Stomach (tissue), 9 donors: ENCODE measurements around the gene SLC16A6. TPM values are rescaled to one million over a fixed set of nuclear protein-coding genes. Genes with fewer than 3 reads are reported as not detected.
"Not testable (repeated sequence)": the region's sequence is repeated elsewhere in the genome, so short reads cannot be mapped to it uniquely, and the experiment has no call there.

ENCODE experiments used
- DNase-seq, 2 donors: peaks; one replicate each; pipeline versions ENCODE4 v3.0.0 to v3.0.0-alpha.2; 2013 to 2019
- H3K27ac ChIP-seq, 5 donors: fragments of 200-600 bp in 4 of 5; sonication (generic) in 4 of 5; one replicate each; pipeline ENCODE4 v1.5.1; 2013 to 2019; ENCODE audit warnings: mild to moderate bottlenecking in 1 of 5, moderate library complexity in 1 of 5
- H3K27me3 ChIP-seq, 3 donors: fragments of 200-600 bp; sonication (generic); one replicate each; pipeline ENCODE4 v1.5.1; 2017 to 2019; ENCODE audit warnings: mixed run types in 1 of 3
- H3K36me3 ChIP-seq, 4 donors: fragments of 200-600 bp; sonication (generic); 1 replicate in 3 of 4; 2 replicates in 1 of 4; pipeline ENCODE4 v1.5.1; 2016 to 2019
- H3K4me1 ChIP-seq, 4 donors: fragments of 200-600 bp; sonication (generic); one replicate each; pipeline ENCODE4 v1.5.1; 2016 to 2019
- H3K4me3 ChIP-seq, 4 donors: fragments of 200-600 bp; sonication (generic) in 3 of 4; one replicate each; pipeline ENCODE4 v1.5.1; 2016 to 2019; ENCODE audit warnings: mild to moderate bottlenecking in 1 of 4
- H3K9me3 ChIP-seq, 4 donors: fragments of 200-600 bp; sonication (generic); one replicate each; pipeline ENCODE4 v1.5.1; 2016 to 2019
- CTCF ChIP-seq, 7 experiments: fragments of 450-650 bp in 4 of 7; fragments of 200-600 bp in 3 of 7; sonication (generic) in 3 of 7; IDR thresholded peaks; one replicate each; pipeline ENCODE4 v1.5.1; 2016 to 2019; ENCODE audit warnings: antibody characterized with exemption in 7 of 7, control low read depth in 2 of 7, mild to moderate bottlenecking in 1 of 7
- EP300 ChIP-seq: sonication (generic); formaldehyde crosslinking; IDR thresholded peaks from one replicate; pipeline ENCODE4 v1.6.1; 2017; ENCODE audit warnings: antibody characterized with exemption
- POLR2A ChIP-seq, 4 donors: fragments of 450-650 bp; IDR thresholded peaks; one replicate each; pipeline ENCODE4 v1.6.1; 2016; ENCODE audit warnings: antibody characterized with exemption in 4 of 4, control low read depth in 2 of 4, mild to moderate bottlenecking in 1 of 4, moderate library complexity in 1 of 4
- POLR2AphosphoS5 ChIP-seq, 3 donors: sonication (generic); formaldehyde crosslinking; IDR thresholded peaks; one replicate each; pipeline ENCODE4 v1.6.1; 2016; ENCODE audit warnings: antibody characterized with exemption in 3 of 3
- WGBS, 5 donors: extraction: QIAGEN DNeasy Blood & Tissue Kit in 3 of 5; methylation state at CpG; one replicate each; pipeline versions ENCODE4 v1.1.5 to v1.1.7; 2013 to 2018; 5-methylcytosine and 5-hydroxymethylcytosine counted together
- intact Hi-C: fragments of 100-400 bp; cut with DNase I; formaldehyde crosslinking; loops from one replicate; pipeline ENCODE4 v1.15.1; 2023; ENCODE audit warnings: low total_unique reads
- polyA plus RNA-seq, 3 donors: library from polyadenylated mRNA; stranded (reverse); fragments of 200-250 nt; gene quantifications; one replicate each; pipeline ENCODE4 v1.2.3, GENCODE V29; 2013
- total RNA-seq, 5 donors: library from RNA; depleted of rRNA; stranded (reverse); fragments of >200 nt; gene quantifications; one replicate each; pipeline versions ENCODE4 v1.1.0 to v1.2.3, GENCODE V29; 2014 to 2016
- donor health status: healthy with polysubstance abuse.
- donor health status: Bipolar disorder and iron deficiency.
- donor health status: healthy.

SLC16A6 gene
- total and polyA plus RNA-seq, 8 donors: 0.37 to 0.92 (median 0.80) TPM; not detected in 5

GRCh38 chr17:68257934-68258333, 33.0 kb downstream of the SLC16A6 start:
- no peak overlapping the region for H3K4me3 ChIP-seq
- TF ChIP-seq POLR2AphosphoS5 (IDR thresholded peaks at IDR 0.05) (no peak), POLR2A (IDR thresholded peaks at IDR 0.05) (no peak), EP300 (no peak), CTCF (IDR thresholded peaks at IDR 0.05) (no peak)
- peaks cover 0 to 47% (median 23%) of the 10 kb centered on the region in 4 donors for H3K4me1 ChIP-seq
- H3K36me3 ChIP-seq: peaks cover 3 to 41% (median 37%) of the 10 kb centered on the region in 4 donors
- H3K27ac ChIP-seq: peak overlapping the region in 3 of 5 donors; percentile 57 to 81 (median 80)
- no peaks in the 10 kb centered on the region for H3K27me3 ChIP-seq
- no peak for DNase-seq
- intact Hi-C loops: no loop called here
- no peaks in the 10 kb centered on the region for H3K9me3 ChIP-seq

DNA sequence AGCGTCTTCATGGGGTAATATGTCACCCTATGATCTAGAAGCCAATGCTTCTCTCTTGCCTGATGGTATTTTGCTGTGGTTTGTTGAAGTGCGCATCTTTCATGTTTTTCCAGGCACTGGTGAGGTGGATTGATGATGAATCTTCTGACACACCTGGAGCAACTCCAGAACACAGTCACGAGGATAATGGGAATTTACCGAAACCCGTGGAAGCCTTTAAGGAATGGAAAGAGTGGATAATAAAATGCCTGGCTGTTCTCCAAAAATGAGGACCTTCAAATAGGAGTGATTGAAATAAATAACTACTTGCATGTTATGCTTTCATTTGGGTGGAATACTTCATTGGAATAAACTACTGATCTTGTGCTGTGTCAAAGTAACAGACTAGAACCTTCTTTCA, 34.2 kb downstream of the SLC16A6 start:
- intact Hi-C loops, H3K9me3 ChIP-seq, DNase-seq, H3K4me3 ChIP-seq, H3K27me3 ChIP-seq: not testable (repeated sequence)
- 78 to 84% (median 82%) methylated on average over 5 of the region's 5 CpGs for WGBS, 5 donors
- Histone ChIP-seq H3K4me1 (peaks cover 0 to 44% (median 20%) of the 10 kb centered on the region in 4 donors), H3K27ac (peak overlapping the region in 1 of 5 donors; percentile 4), H3K36me3 (peaks cover 3 to 54% (median 44%) of the 10 kb centered on the region in 4 donors)

DNA sequence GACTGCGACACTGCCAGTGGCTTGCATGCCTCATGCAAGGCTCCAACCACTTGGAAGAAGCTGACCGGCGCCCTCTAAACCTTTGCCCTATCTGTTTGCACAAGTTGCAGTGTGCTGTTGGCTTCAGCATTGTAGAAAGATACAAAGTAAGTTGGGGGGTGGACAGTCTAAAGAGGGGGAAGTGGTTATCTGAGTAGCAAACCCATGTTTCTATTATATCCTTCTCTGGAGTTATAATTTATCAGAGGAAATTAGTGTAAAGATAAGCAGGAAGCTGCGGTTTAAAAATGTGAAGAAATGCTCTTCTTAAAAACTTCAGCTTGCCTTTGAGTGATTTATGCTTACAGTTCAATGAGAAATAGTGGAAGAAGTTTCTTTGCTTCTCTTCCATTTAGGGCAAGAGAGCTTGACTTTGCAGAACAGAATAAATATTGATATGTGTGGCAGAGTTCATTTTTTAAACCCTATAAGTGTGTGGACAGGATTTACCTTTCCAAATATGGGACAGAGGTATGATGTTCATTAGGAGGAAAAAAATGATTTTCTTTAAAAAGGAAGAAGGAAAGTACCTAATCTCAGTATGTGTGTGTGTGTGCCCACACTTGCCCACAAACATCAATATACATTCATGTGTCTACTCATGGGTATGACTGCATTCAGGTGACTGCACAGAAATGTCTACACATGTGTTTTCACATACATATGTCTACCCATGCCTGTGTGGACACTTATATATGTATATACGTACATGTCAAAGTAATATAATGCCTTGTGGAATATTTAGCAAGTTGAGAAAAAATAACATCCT, 35.0 kb downstream of the SLC16A6 start:
- TF ChIP-seq POLR2A (IDR thresholded peaks at IDR 0.05) (no peak), CTCF (IDR thresholded peaks at IDR 0.05) (no peak), EP300 (no peak), POLR2AphosphoS5 (IDR thresholded peaks at IDR 0.05) (no peak)
- intact Hi-C loops: no loop called here
- Histone ChIP-seq H3K27ac (peak overlapping the region in 3 of 5 donors; percentile 24 to 56 (median 29)), H3K4me1 (peaks cover 0 to 44% (median 20%) of the 10 kb centered on the region in 4 donors), H3K36me3 (peaks cover 3 to 58% (median 51%) of the 10 kb centered on the region in 4 donors), H3K9me3 (no peaks in the 10 kb centered on the region), H3K4me3 (no peak overlapping the region), H3K27me3 (no peaks in the 10 kb centered on the region)
- DNase-seq: no peak
- WGBS, 5 donors: 39 to 60% (median 50%) methylated on average over 5 of the region's 5 CpGs

- WGBS, 5 donors: 81 to 90% (median 85%) methylated on average over 4 of the region's 4 CpGs
- peak overlapping the region in 3 of 5 donors; percentile 24 to 56 (median 29) for H3K27ac ChIP-seq
These were observed 35.8 kb downstream of the SLC16A6 start for GRCh38 chr17:68255151-68255550.

GRCh38 chr17:68253426-68253825, 37.5 kb downstream of the SLC16A6 start:
- intact Hi-C loops, H3K27me3 ChIP-seq, H3K9me3 ChIP-seq, H3K4me3 ChIP-seq, DNase-seq: not testable (repeated sequence)
- WGBS, 5 donors: 76 to 82% (median 77%) methylated on average over 7 of the region's 7 CpGs
- Histone ChIP-seq H3K27ac (peak overlapping the region in 3 of 5 donors; percentile 10 to 39 (median 27)), H3K36me3 (peaks cover 3 to 62% (median 57%) of the 10 kb centered on the region in 4 donors), H3K4me1 (peaks cover 2 to 42% (median 18%) of the 10 kb centered on the region in 4 donors)

More at GRCh38 chr17:68255151-68255550, 35.8 kb downstream of the SLC16A6 start:
- no peak overlapping the region for H3K4me3 ChIP-seq
- H3K4me1 ChIP-seq: peaks cover 0 to 42% (median 17%) of the 10 kb centered on the region in 4 donors
- H3K9me3 ChIP-seq: no peaks in the 10 kb centered on the region
- TF ChIP-seq POLR2A (IDR thresholded peaks at IDR 0.05): no peak
- TF ChIP-seq POLR2AphosphoS5 (IDR thresholded peaks at IDR 0.05): no peak
- no peak for TF ChIP-seq EP300
- TF ChIP-seq CTCF (IDR thresholded peaks at IDR 0.05): no peak
- no peak for DNase-seq
- peaks cover 3 to 62% (median 56%) of the 10 kb centered on the region in 4 donors for H3K36me3 ChIP-seq
- H3K27me3 ChIP-seq: no peaks in the 10 kb centered on the region
- intact Hi-C loops: no loop called here
